Activated T-cell treated with anti-CD3 and anti-CD28 coated beads, Interleukin-2, amount 50 U/mL, for 72 hours (primary cell): ENCODE measurements around the gene DOCK2. TPM values are rescaled to one million over a fixed set of nuclear protein-coding genes. Genes with fewer than 3 reads are reported as not detected.
"Not testable (repeated sequence)": the region's sequence is repeated elsewhere in the genome, so short reads cannot be mapped to it uniquely, and the experiment has no call there.

Source experiments
- ATAC-seq, 2 donors: fragments of 150-1000 bp; cut with Tn5 transposase; replicated peaks in 1 of 2; 2 replicates each; pipeline ENCODE4 v1.10.0; 2021; ENCODE audit warnings: moderate library complexity in 2 of 2, mild to moderate bottlenecking in 1 of 2
- DNase-seq, 2 donors: peaks; one replicate each; pipeline ENCODE4 v3.0.0; 2021 to 2022; ENCODE audit warnings: mixed read lengths in 1 of 2
- H3K27ac Mint-ChIP-seq: one replicate; pipeline ENCODE4 v1.8.0; 2022; ENCODE audit warnings: mild to moderate bottlenecking, moderate library complexity, mixed read lengths
- H3K27me3 Mint-ChIP-seq: one replicate; pipeline ENCODE4 v1.8.0; 2022; ENCODE audit warnings: low read depth, mixed read lengths
- H3K36me3 Mint-ChIP-seq, 2 donors: one replicate each; pipeline ENCODE4 v1.8.0; 2022; ENCODE audit warnings: mixed read lengths in 2 of 2, mild to moderate bottlenecking in 1 of 2; ENCODE audit not compliant: insufficient read depth in 2 of 2
- H3K4me1 Mint-ChIP-seq: one replicate; pipeline ENCODE4 v1.8.0; 2022; ENCODE audit warnings: low read depth, mixed read lengths
- H3K4me3 Mint-ChIP-seq, 2 donors: one replicate each; pipeline ENCODE4 v1.8.0; 2022; ENCODE audit warnings: mild to moderate bottlenecking in 2 of 2, mixed read lengths in 2 of 2, moderate library complexity in 2 of 2
- H3K9me3 Mint-ChIP-seq, 2 donors: one replicate each; pipeline ENCODE4 v1.8.0; 2022; ENCODE audit warnings: mixed read lengths in 2 of 2
- total RNA-seq, 2 donors: library from RNA; stranded (reverse); gene quantifications; one replicate each; pipeline ENCODE4 v1.2.3, GENCODE V29; 2022

The DOCK2 gene
- total RNA-seq, 2 donors from 2014 or later, result 242 to 245 TPM

DNA sequence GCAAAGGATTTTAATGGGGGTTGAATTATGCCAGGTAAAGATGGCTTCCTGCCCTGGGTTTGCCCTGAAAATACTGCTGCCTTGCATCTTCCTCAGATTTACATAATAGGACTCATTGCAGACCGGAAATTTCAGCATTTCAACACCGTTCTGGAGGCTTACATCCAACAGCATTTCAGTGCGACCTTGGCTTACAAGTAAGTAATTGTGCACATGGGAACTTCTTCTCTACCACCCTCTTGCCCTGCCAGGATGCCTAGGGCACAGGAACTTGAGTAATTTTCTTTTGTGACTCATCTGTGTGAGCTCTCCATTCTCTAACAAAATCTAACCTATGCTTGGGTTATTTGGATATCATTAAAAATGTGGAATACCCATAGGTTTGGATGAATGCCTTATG is 80.2 kb downstream of the DOCK2 start:
- no peak for DNase-seq
- no peak for ATAC-seq
- H3K9me3 Mint-ChIP-seq, result no peaks in the 10 kb centered on the region
- no peaks in the 10 kb centered on the region for H3K27me3 Mint-ChIP-seq
- peak overlapping the region; percentile 78 for H3K27ac Mint-ChIP-seq
- H3K4me1 Mint-ChIP-seq, result peaks cover 34% of the 10 kb centered on the region
- H3K36me3 Mint-ChIP-seq, result peaks cover 33 to 69% of the 10 kb centered on the region in 2 donors
- H3K4me3 Mint-ChIP-seq, result no peak overlapping the region

DNA sequence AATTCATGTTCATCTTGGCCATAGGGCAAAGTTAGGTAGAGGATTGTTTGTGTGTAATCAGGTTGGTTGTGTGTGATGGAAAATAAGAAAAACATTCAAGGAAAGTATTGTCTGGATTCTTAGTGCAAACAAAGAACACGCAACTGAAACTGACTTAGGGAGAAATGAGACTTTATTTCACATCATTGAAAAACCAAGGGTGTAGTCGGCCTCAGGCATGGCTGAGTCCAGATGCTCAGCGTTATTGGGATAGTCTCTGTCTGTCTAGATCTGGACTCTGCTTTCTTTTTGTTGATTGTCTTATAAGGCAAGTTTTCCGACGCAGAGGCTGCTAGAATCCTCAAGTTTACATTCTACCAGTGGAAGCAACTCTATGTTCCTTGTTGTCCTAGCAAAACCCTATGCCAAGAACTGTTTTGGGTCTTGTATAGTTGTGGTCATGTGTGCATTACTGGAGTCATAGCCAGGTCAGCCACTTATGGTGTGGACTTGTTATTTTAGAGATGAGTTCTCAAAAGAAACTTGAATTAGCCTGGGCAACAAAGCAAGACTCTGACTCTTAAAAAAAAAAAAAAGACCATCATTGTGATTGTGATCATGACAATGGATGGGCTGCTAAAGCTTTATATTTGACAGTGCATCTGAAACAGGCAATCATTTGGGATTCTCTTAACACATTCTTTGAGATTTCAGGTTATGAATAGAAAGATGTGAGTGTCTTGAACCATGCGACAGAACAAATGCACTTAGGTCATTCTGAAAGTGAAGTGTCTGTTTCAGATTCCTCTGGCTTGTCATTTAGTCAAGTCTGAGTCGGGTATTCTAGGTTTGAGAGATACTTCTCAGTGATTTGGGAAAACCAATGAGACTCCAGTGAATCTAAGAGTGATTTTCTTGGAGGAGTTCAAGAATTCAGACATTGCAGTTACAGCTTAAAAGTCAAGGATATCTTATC is 82.6 kb downstream of the DOCK2 start:
- H3K9me3 Mint-ChIP-seq, result no peaks in the 10 kb centered on the region
- H3K4me3 Mint-ChIP-seq, result peak overlapping the region in 1 of 2 donors; percentile 13
- H3K36me3 Mint-ChIP-seq, result peaks cover 39 to 73% of the 10 kb centered on the region in 2 donors
- peak overlapping the region; percentile 74 for H3K27ac Mint-ChIP-seq
- peaks cover 29% of the 10 kb centered on the region for H3K4me1 Mint-ChIP-seq
- DNase-seq (no peak), ATAC-seq (peak; percentile 63 to 82)
- H3K27me3 Mint-ChIP-seq, result no peaks in the 10 kb centered on the region

DNA sequence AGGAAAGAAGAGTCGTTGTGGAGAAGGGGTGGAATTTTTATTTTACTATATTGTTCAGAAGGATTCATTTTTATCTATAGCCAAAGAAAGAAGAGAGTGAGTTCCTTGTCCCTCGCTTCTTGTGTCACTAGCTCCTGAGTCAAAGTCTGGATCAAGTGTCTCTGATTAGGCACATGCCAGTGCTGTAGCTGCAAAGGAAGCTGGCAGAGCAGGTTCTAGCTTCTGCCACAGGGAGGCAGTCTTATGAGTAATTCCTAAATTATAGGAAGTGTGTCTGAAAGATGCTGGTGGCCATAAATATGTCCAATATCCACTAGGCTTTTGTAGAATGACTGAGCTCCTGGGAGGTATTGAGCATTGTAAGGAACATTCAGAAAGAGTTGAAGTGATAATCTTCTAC is 84.7 kb downstream of the DOCK2 start:
- Mint-ChIP-seq H3K9me3 (no peaks in the 10 kb centered on the region), H3K36me3 (peaks cover 34 to 76% of the 10 kb centered on the region in 2 donors), H3K4me1 (peaks cover 18% of the 10 kb centered on the region), H3K27me3 (no peaks in the 10 kb centered on the region), H3K4me3 (no peak overlapping the region), H3K27ac (no peak overlapping the region)
- DNase-seq, result no peak
- ATAC-seq, result no peak

DNA sequence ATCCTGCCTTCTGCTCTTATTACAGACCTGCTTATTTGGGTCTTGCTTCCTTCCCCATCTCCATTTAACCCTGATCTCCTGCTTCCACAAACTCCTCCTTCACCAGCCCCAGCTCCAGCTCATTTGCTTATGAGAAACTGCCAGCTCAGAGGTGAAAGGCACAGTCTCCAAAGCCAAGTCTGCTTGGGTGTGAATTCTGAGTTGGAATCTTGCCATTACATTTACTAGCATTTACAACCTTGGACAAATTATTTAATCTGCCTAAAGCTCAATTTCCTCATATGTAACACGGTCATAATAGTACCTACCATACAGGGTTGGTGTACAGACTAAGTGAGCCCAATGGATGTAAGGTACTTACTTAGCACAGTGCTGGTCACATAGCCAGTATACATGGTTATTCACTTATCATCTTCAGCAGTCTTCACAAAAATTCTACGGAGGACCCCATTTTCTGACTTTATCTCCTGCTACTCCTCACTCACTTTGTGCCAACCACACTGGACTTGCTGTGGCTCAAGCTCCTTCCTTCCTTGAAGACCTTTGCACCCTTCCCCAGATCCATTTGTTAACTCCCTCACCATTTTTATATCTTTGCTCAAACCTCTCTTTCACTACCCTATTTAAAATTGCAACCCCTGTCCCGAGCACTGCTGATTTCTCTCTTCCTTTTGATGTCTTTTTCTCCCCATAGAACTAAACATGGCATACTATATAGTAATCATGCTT is 86.2 kb downstream of the DOCK2 start:
- H3K36me3 Mint-ChIP-seq, result peaks cover 33 to 70% of the 10 kb centered on the region in 2 donors
- H3K4me3 Mint-ChIP-seq, result no peak overlapping the region
- peaks cover 25% of the 10 kb centered on the region for H3K4me1 Mint-ChIP-seq
- no peak for ATAC-seq
- H3K27ac Mint-ChIP-seq, result peak overlapping the region; percentile 2
- no peaks in the 10 kb centered on the region for H3K9me3 Mint-ChIP-seq
- DNase-seq, result no peak
- H3K27me3 Mint-ChIP-seq, result no peaks in the 10 kb centered on the region

DNA sequence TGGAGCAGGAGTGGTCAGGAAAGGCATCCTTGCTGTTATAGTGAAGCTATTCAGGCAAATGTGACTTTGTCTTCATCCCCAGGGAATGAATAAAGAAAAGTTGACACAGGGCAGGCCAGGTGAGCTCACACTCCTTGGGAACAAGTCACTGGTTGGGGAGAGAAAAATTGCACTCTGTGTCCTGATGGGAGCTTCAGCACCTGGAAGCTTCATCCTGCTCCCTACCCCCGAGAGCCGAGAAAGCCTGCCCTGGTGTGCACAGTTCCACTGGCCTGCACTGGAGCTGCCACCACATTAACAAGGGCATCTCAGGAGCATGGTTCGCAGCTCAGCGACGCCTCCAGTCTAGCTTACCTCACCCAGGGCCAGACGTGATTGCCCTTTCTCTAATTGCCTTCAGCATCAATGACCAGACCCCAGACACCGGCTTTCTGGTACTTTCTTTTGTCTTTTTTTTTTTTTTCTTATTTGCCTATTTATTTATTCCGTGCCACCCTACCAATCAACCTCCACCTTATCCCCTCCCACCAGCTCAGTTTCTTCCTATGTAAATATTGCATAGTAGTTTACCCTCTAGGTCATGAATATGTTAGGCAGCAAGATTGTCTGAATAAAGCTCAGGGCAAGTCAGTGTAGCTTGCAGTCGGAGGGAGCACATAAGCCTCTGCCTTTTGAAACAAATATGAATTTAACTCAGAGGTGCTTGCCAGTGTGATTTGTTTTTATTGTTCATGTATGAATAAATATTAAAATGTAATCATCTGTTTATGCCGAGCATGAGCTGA is 87.4 kb downstream of the DOCK2 start:
- H3K4me1 Mint-ChIP-seq, result peaks cover 18% of the 10 kb centered on the region
- ATAC-seq (no peak), DNase-seq (no peak)
- H3K27me3 Mint-ChIP-seq, result no peaks in the 10 kb centered on the region
- H3K4me3 Mint-ChIP-seq, result no peak overlapping the region
- H3K9me3 Mint-ChIP-seq, result no peaks in the 10 kb centered on the region
- H3K27ac Mint-ChIP-seq, result peak overlapping the region; percentile 15
- H3K36me3 Mint-ChIP-seq, result peaks cover 29 to 61% of the 10 kb centered on the region in 2 donors

DNA sequence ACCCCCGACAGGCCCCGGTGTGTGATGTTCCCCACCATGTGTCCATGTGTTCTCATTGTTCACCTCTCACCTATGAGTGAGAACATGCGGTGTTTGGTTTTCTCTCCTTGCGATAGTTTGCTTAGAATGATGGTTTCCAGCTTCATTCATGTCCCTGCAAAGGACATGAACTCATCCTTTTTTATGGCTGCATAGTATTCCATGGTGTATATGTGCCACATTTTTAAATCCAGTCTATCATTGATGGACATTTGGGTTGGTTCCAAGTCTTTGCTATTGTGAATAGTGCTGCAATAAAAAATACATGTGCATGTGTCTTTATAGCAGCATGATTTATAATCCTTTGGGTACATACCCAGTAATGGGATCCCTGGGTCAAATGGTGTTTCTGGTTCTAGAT is 88.6 kb downstream of the DOCK2 start:
- ATAC-seq, H3K4me3 Mint-ChIP-seq, H3K27me3 Mint-ChIP-seq, DNase-seq, H3K27ac Mint-ChIP-seq, H3K4me1 Mint-ChIP-seq, H3K9me3 Mint-ChIP-seq: not testable (repeated sequence)
- peaks cover 31 to 55% of the 10 kb centered on the region in 2 donors for H3K36me3 Mint-ChIP-seq

DNA sequence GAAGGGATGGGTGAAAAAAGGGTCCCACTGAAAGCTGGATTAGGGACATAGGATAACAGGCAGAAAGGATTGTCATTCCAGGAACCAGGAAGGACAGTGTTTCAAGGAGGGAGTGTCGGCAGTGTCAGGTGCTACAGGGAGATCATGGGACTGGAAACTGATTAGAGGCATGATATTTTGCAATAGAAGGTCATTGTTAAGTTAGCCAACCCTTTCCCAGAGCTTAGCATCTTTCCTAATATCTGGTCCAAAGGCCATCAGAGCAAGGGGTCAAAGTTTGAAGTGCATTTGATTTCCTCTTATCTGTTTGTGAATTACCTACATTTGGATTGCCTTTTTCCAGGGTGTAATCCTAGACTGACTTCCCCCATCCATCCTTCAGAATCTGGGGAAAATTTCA is 91.3 kb downstream of the DOCK2 start:
- Mint-ChIP-seq H3K9me3 (no peaks in the 10 kb centered on the region), H3K36me3 (peaks cover 25 to 50% of the 10 kb centered on the region in 2 donors), H3K4me3 (no peak overlapping the region), H3K4me1 (peaks cover 16% of the 10 kb centered on the region), H3K27ac (no peak overlapping the region), H3K27me3 (no peaks in the 10 kb centered on the region)
- DNase-seq (no peak), ATAC-seq (no peak)

DNA sequence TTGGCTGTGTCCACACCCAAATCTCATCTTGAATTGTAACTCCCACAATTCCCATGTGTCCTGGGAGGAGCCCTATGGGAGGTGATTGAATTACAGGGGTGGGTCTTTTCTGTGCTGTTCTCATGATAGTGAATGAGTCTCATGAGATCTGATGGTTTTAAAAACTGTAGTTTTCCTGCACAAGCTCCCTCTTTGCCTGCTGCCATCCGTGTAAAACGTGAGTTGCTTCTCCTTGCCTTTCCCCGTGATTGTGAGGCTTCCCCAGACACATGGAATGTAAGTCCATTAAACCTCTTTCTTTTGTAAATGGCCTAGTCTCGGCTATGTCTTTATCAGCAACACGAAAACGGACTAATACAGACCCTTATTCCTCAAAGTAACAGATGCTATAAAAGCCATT is 94.1 kb downstream of the DOCK2 start:
- ATAC-seq, result no peak
- H3K4me3 Mint-ChIP-seq, result no peak overlapping the region
- no peaks in the 10 kb centered on the region for H3K9me3 Mint-ChIP-seq
- H3K4me1 Mint-ChIP-seq, result peaks cover 21% of the 10 kb centered on the region
- H3K27me3 Mint-ChIP-seq, result no peaks in the 10 kb centered on the region
- DNase-seq, result no peak
- H3K27ac Mint-ChIP-seq, result no peak overlapping the region
- H3K36me3 Mint-ChIP-seq, result peaks cover 26 to 47% of the 10 kb centered on the region in 2 donors

DNA sequence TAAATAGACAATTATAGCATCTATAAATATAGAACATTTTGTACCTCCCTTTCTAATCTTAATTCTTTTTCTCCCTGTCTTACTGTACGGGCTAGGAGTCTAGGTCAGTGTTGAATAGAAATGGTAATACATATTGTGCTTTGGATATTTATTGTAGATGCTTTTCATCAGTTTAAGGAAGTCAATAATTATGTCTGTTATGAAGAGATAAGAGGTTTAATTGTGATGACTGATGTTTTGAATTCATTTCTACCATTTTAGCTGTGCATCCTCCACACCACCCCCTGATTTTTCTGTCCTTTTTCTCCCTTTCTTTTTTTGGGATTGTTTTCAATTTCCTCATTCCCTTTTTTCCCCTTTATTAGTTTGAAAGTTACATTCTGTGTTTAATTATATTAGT is 95.8 kb downstream of the DOCK2 start:
- H3K27ac Mint-ChIP-seq, result peak overlapping the region; percentile 32
- peaks cover 21% of the 10 kb centered on the region for H3K4me1 Mint-ChIP-seq
- H3K4me3 Mint-ChIP-seq, result no peak overlapping the region
- no peaks in the 10 kb centered on the region for H3K27me3 Mint-ChIP-seq
- peaks cover 25 to 51% of the 10 kb centered on the region in 2 donors for H3K36me3 Mint-ChIP-seq
- no peak for ATAC-seq
- no peak for DNase-seq
- no peaks in the 10 kb centered on the region for H3K9me3 Mint-ChIP-seq

DNA sequence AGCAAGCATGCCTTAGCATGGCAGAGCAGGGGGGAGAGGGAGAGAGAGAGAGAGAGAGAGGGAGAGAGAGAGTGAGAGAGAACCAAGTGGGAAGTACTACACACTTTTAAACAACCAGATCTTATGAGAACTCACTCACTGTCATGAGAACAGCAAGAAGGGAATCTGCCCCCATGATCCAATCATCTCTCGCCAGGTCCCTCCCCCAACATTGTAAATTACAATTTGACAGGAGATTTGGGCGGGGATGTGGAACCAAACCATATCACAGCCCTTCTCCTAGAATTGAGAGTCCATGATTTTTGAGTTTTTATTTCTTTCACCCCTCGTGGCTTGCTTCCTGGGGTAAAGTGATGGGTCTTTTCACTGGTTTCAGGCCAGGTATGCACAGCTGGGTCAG is 98.8 kb downstream of the DOCK2 start:
- DNase-seq (no peak), ATAC-seq (no peak)
- no peaks in the 10 kb centered on the region for H3K27me3 Mint-ChIP-seq
- peaks cover 25 to 46% of the 10 kb centered on the region in 2 donors for H3K36me3 Mint-ChIP-seq
- H3K27ac Mint-ChIP-seq, result peak overlapping the region; percentile 9
- H3K4me3 Mint-ChIP-seq, result no peak overlapping the region
- no peaks in the 10 kb centered on the region for H3K9me3 Mint-ChIP-seq
- H3K4me1 Mint-ChIP-seq, result peaks cover 17% of the 10 kb centered on the region

DNA sequence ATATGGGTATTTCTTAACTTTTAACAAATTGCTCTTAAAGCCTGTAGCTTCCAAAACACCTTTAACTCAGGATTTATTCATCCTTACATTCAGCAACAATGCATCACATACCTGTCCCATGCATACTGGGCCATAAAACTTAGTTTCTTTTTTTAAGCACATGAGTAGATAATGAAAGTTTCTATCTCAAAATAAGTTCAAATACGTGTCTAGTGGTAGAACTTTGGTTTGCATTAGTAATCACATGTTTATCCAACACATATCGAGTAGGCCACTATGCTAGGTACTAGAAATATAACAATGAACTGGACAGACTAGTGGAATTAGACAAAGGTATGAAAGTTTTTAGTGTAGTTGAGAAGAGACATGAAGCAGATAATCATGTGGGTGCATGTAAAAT is 99.6 kb downstream of the DOCK2 start:
- DNase-seq, result no peak
- Mint-ChIP-seq H3K4me3 (no peak overlapping the region), H3K27ac (peak overlapping the region; percentile 9)

DNA sequence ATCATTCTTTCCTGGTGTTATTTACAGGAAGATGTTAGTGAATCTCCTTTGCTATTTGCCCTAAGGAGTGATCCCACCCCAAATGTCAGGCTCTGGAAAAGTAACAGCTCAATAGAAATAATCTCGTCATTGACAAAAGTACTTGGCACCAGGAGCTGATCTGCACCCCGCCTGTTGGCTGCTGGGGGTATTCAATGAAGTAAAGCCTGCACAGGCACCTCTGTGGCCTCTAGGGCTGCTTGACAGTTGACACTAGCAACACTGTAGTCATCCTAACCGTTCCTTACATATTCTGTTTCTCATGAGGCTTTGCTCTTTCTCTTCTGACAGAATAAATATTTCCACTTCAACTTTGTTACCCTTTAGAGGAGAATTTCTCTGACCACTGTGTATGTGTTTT is 103.4 kb downstream of the DOCK2 start:
- DNase-seq (no peak), ATAC-seq (no peak)
- Mint-ChIP-seq H3K9me3 (no peaks in the 10 kb centered on the region), H3K4me1 (peaks cover 14% of the 10 kb centered on the region), H3K27me3 (no peaks in the 10 kb centered on the region), H3K27ac (no peak overlapping the region), H3K4me3 (no peak overlapping the region), H3K36me3 (peaks cover 15 to 32% of the 10 kb centered on the region in 2 donors)

More for the DNA sequence above, 99.6 kb downstream of the DOCK2 start:
- Mint-ChIP-seq H3K36me3 (peaks cover 23 to 42% of the 10 kb centered on the region in 2 donors), H3K9me3 (no peaks in the 10 kb centered on the region), H3K27me3 (no peaks in the 10 kb centered on the region), H3K4me1 (peaks cover 17% of the 10 kb centered on the region)
- ATAC-seq, result no peak
